GM18499 (cell line): ENCODE data around the gene TBPL2.
"Not testable (repeated sequence)": the region's sequence is repeated elsewhere in the genome, so short reads cannot be mapped to it uniquely, and the experiment has no call there.

Experiments used
- ATAC-seq: cut with Tn5 transposase; IDR thresholded peaks from one replicate; pipeline ENCODE4 v1.9.1; 2021; ENCODE audit warnings: moderate number of reproducible peaks; ENCODE audit not compliant: insufficient read depth, unreplicated experiment

The TBPL2 gene

GRCh38 chr14:55440385-55440784 lies at the start of gene TBPL2:
TSS of gene TBPL2 (minus strand) at chr14:55440616. CDS start at chr14:55440449, 167 bp downstream.
- ATAC-seq = no peak

- ATAC-seq = no peak
These were observed 47.8 kb upstream of the TBPL2 start for GRCh38 chr14:55488204-55488603.

GRCh38 chr14:55482936-55483605 lies 42.7 kb upstream of the TBPL2 start:
- no peak for ATAC-seq

GRCh38 chr14:55481769-55482168 lies 41.4 kb upstream of the TBPL2 start:
- ATAC-seq = no peak

- ATAC-seq = no peak
These were observed 37.3 kb upstream of the TBPL2 start for GRCh38 chr14:55477680-55478079.

- ATAC-seq = not testable (repeated sequence)
These were observed 36.0 kb upstream of the TBPL2 start for GRCh38 chr14:55476448-55476847.

- ATAC-seq = no peak
These were observed 33.4 kb upstream of the TBPL2 start for GRCh38 chr14:55473786-55474185.

GRCh38 chr14:55470025-55470424 lies 29.6 kb upstream of the TBPL2 start:
- no peak for ATAC-seq

GRCh38 chr14:55467307-55467706 lies 26.9 kb upstream of the TBPL2 start:
- no peak for ATAC-seq

GRCh38 chr14:55458800-55459515 lies 18.5 kb upstream of the TBPL2 start:
- ATAC-seq = peak; percentile 63

GRCh38 chr14:55457496-55457895 lies 17.1 kb upstream of the TBPL2 start:
- no peak for ATAC-seq

- ATAC-seq = not testable (repeated sequence)
These were observed 16.0 kb upstream of the TBPL2 start for GRCh38 chr14:55456411-55456810.

- ATAC-seq = no peak
These were observed 14.0 kb upstream of the TBPL2 start for GRCh38 chr14:55454264-55455002.

GRCh38 chr14:55451950-55452349 lies 11.5 kb upstream of the TBPL2 start:
- no peak for ATAC-seq

- ATAC-seq = no peak
These were observed 11.0 kb upstream of the TBPL2 start for GRCh38 chr14:55451398-55451797.

GRCh38 chr14:55450987-55451386 lies 10.6 kb upstream of the TBPL2 start:
- ATAC-seq = no peak

GRCh38 chr14:55450539-55450938 lies 10.1 kb upstream of the TBPL2 start:
- ATAC-seq = no peak

GRCh38 chr14:55450124-55450523 lies 9.7 kb upstream of the TBPL2 start:
- ATAC-seq = no peak

- ATAC-seq = no peak
These were observed 8.7 kb upstream of the TBPL2 start for GRCh38 chr14:55449116-55449515.

GRCh38 chr14:55448141-55448614 lies 7.8 kb upstream of the TBPL2 start:
- ATAC-seq = no peak

GRCh38 chr14:55446833-55447232 lies 6.4 kb upstream of the TBPL2 start:
- no peak for ATAC-seq
